Astrocyte (in vitro differentiated cells and primary cell): ENCODE data around the gene IL17RD. TPM values are rescaled to one million over a fixed set of nuclear protein-coding genes. Genes with fewer than 3 reads are reported as not detected.
A peak's percentile ranks its signal among the peaks of the same experiment; 100 is the strongest.

ENCODE experiments used
- DNase-seq: peaks from one replicate; pipeline ENCODE4 v3.0.0-alpha.2; 2010; ENCODE audit warnings: low read depth
- FAIRE-seq: peaks from 2 replicates; lab custom pipeline; 2011; peaks lifted over from hg19 to GRCh38; lab: Jason Lieb, UNC
- H2AFZ ChIP-seq: 2 replicates; pipeline ENCODE4 v1.6.0; 2012; ENCODE audit warnings: low read depth, low read length, inconsistent platforms
- H3K27ac ChIP-seq: 2 replicates; pipeline ENCODE4 v1.5.1; 2011; ENCODE audit warnings: low read depth, low read length, inconsistent platforms
- H3K27me3 ChIP-seq: 2 replicates; pipeline ENCODE4 v1.6.0; 2011; ENCODE audit warnings: low read length, inconsistent platforms; ENCODE audit not compliant: insufficient read depth
- H3K36me3 ChIP-seq: 2 replicates; pipeline ENCODE4 v1.5.1; 2011; ENCODE audit warnings: low read length, inconsistent platforms; ENCODE audit not compliant: insufficient read depth
- H3K4me1 ChIP-seq: 2 replicates; pipeline ENCODE4 v1.5.1; 2011; ENCODE audit warnings: low read length, inconsistent platforms; ENCODE audit not compliant: insufficient read depth
- H3K4me2 ChIP-seq: 2 replicates; pipeline ENCODE4 v1.6.0; 2012; ENCODE audit warnings: low read length, inconsistent platforms
- H3K4me3 ChIP-seq: 2 replicates; pipeline ENCODE4 v1.5.1; 2011; ENCODE audit warnings: low read depth, mild to moderate bottlenecking, low read length, inconsistent platforms; ENCODE audit not compliant: insufficient read depth
- H3K79me2 ChIP-seq: 2 replicates; pipeline ENCODE4 v1.6.0; 2012; ENCODE audit warnings: mild to moderate bottlenecking, low read length, inconsistent platforms; ENCODE audit not compliant: insufficient read depth
- H3K9ac ChIP-seq: 2 replicates; pipeline ENCODE4 v1.6.0; 2012; ENCODE audit warnings: mild to moderate bottlenecking, low read length, inconsistent platforms
- H3K9me3 ChIP-seq: 2 replicates; pipeline ENCODE4 v1.5.1; 2012; ENCODE audit warnings: low read depth, mild to moderate bottlenecking, low read length, inconsistent platforms; ENCODE audit not compliant: insufficient read depth
- H4K20me1 ChIP-seq: 2 replicates; pipeline ENCODE4 v1.6.0; 2012; ENCODE audit warnings: low read length, inconsistent platforms; ENCODE audit not compliant: insufficient read depth
- H3K27ac Mint-ChIP-seq: one replicate; pipeline ENCODE4 v1.8.0; 2021; ENCODE audit warnings: mild to moderate bottlenecking, mixed read lengths; ENCODE audit not compliant: unreplicated experiment
- H3K27me3 Mint-ChIP-seq: one replicate; pipeline ENCODE4 v1.8.0; 2021; ENCODE audit warnings: low read depth, mixed read lengths; ENCODE audit not compliant: unreplicated experiment
- H3K36me3 Mint-ChIP-seq: one replicate; pipeline ENCODE4 v1.8.0; 2021; ENCODE audit warnings: low read depth, mixed read lengths; ENCODE audit not compliant: unreplicated experiment
- H3K4me1 Mint-ChIP-seq: one replicate; pipeline ENCODE4 v1.8.0; 2021; ENCODE audit warnings: low read depth, mixed read lengths; ENCODE audit not compliant: unreplicated experiment
- H3K4me3 Mint-ChIP-seq: one replicate; pipeline ENCODE4 v1.8.0; 2021; ENCODE audit warnings: mild to moderate bottlenecking, moderate library complexity, mixed read lengths; ENCODE audit not compliant: unreplicated experiment
- H3K9me3 Mint-ChIP-seq: one replicate; pipeline ENCODE4 v1.8.0; 2021; ENCODE audit warnings: mild to moderate bottlenecking, mixed read lengths; ENCODE audit not compliant: unreplicated experiment
- CTCF ChIP-seq: IDR thresholded peaks from 2 replicates; pipeline ENCODE4 v1.5.1; 2011; ENCODE audit warnings: low read depth, mild to moderate bottlenecking, inconsistent platforms, low read length, moderate library complexity; ENCODE audit not compliant: insufficient read depth
- EZH2 ChIP-seq: IDR thresholded peaks from 2 replicates; pipeline ENCODE4 v1.6.1; 2012; ENCODE audit warnings: mild to moderate bottlenecking, low read length, inconsistent platforms; ENCODE audit not compliant: insufficient read depth
- total RNA-seq: library from RNA; stranded (reverse); gene quantifications from 2 replicates; pipeline ENCODE4 v1.2.1, GENCODE V29; 2021

The IL17RD gene
- total RNA-seq, 1 donor from 2014 or later: 13.0 TPM

- Mint-ChIP-seq H3K4me3 (no peak overlapping the region), H3K4me1 (peaks cover 7% of the 10 kb centered on the region), H3K27ac (no peak overlapping the region), H3K36me3 (peaks cover 12% of the 10 kb centered on the region), H3K9me3 (peaks cover 2% of the 10 kb centered on the region), H3K27me3 (peaks cover 6% of the 10 kb centered on the region)
- Histone ChIP-seq H3K9ac (no peak overlapping the region), H4K20me1 (peaks cover 18% of the 10 kb centered on the region), H3K27ac (no peak overlapping the region), H2AFZ (no peak overlapping the region), H3K79me2 (no peaks in the 10 kb centered on the region), H3K9me3 (no peaks in the 10 kb centered on the region), H3K36me3 (no peaks in the 10 kb centered on the region), H3K4me2 (no peak overlapping the region), H3K4me3 (no peak overlapping the region), H3K4me1 (peaks cover 11% of the 10 kb centered on the region), H3K27me3 (no peaks in the 10 kb centered on the region)
- FAIRE-seq (no peak), DNase-seq (no peak)
- TF ChIP-seq EZH2 (no peak), CTCF (no peak)
These were observed 91.5 kb downstream of the IL17RD start for GRCh38 chr3:57073628-57074027.

- peaks cover 6% of the 10 kb centered on the region for H3K36me3 Mint-ChIP-seq
- Histone ChIP-seq H3K27me3 (no peaks in the 10 kb centered on the region), H3K27ac (no peak overlapping the region), H3K36me3 (no peaks in the 10 kb centered on the region), H3K4me2 (no peak overlapping the region), H3K9me3 (no peaks in the 10 kb centered on the region), H4K20me1 (peaks cover 4% of the 10 kb centered on the region), H3K4me1 (peaks cover 22% of the 10 kb centered on the region), H3K9ac (no peak overlapping the region), H3K4me3 (no peak overlapping the region), H2AFZ (no peak overlapping the region), H3K79me2 (no peaks in the 10 kb centered on the region)
- no peak overlapping the region for H3K4me3 Mint-ChIP-seq
- peaks cover 4% of the 10 kb centered on the region for H3K9me3 Mint-ChIP-seq
- no peak overlapping the region for H3K27ac Mint-ChIP-seq
- no peak for DNase-seq
- peaks cover 18% of the 10 kb centered on the region for H3K4me1 Mint-ChIP-seq
- TF ChIP-seq EZH2 (no peak), CTCF (no peak)
- no peak for FAIRE-seq
- no peaks in the 10 kb centered on the region for H3K27me3 Mint-ChIP-seq
These were observed 95.7 kb downstream of the IL17RD start for GRCh38 chr3:57069503-57069902.

GRCh38 chr3:57068437-57069089, 96.6 kb downstream of the IL17RD start:
- Mint-ChIP-seq H3K27ac (peak overlapping the region; percentile 14), H3K4me1 (peaks cover 20% of the 10 kb centered on the region), H3K27me3 (no peaks in the 10 kb centered on the region), H3K4me3 (no peak overlapping the region), H3K36me3 (peaks cover 6% of the 10 kb centered on the region), H3K9me3 (peaks cover 4% of the 10 kb centered on the region)
- H3K4me1 ChIP-seq: peaks cover 22% of the 10 kb centered on the region
- peak overlapping the region; percentile 12 for H2AFZ ChIP-seq
- peak overlapping the region; percentile 52 for H3K27ac ChIP-seq
- H3K4me2 ChIP-seq: peak overlapping the region; percentile 72
- peak; percentile 89 for DNase-seq
- H4K20me1 ChIP-seq: no peaks in the 10 kb centered on the region
- H3K4me3 ChIP-seq: peak overlapping the region; percentile 11
- TF ChIP-seq EZH2: no peak
- FAIRE-seq: peak; percentile 96
- H3K9me3 ChIP-seq: no peaks in the 10 kb centered on the region
- H3K79me2 ChIP-seq: no peaks in the 10 kb centered on the region
- no peaks in the 10 kb centered on the region for H3K27me3 ChIP-seq
- H3K36me3 ChIP-seq: no peaks in the 10 kb centered on the region
- peak overlapping the region; percentile 52 for H3K9ac ChIP-seq
